ENCODE results near the gene PCSK6. TPM values are rescaled to one million over a fixed set of nuclear protein-coding genes. Genes with fewer than 3 reads are reported as not detected.
"Not testable (repeated sequence)": the region's sequence is repeated elsewhere in the genome, so short reads cannot be mapped to it uniquely, and the experiment has no call there.

The PCSK6 gene
- total RNA-seq, 1 donor from 2014 or later = 1.9 TPM

DNA sequence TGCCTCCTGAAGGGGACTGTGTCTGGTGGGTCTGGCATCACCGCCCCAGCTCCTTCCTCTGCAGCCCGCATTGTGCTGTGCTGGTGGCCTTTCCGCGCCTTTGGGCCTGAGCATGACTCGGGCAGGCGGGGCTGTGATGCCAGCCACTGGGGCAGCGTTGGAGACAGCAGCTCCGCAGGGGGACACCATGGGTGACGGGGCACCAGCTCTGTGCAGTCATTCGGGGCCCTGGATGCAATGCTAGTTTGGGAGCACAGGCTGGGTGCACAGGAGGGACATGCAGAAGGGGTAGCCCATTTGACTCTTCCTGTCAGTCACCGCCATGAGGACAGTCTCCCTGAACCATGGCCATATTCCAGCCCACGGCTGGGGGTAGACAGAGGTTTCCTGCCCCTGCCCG lies 110.6 kb downstream of the PCSK6 start:
- Mint-ChIP-seq H3K4me1 (ENCODE audit: low read depth) (no peaks in the 10 kb centered on the region), H3K27me3 (ENCODE audit: low read depth) (peaks cover 2% of the 10 kb centered on the region), H3K36me3 (ENCODE audit: low read depth) (no peaks in the 10 kb centered on the region), H3K27ac (no peak overlapping the region), H3K9me3 (no peaks in the 10 kb centered on the region), H3K4me3 (ENCODE audit: low read depth) (no peak overlapping the region)
- DNase-seq (ENCODE audit: low spot score) = no peak
- intact Hi-C loops (cut with micrococcal nuclease) = no loop called here

DNA sequence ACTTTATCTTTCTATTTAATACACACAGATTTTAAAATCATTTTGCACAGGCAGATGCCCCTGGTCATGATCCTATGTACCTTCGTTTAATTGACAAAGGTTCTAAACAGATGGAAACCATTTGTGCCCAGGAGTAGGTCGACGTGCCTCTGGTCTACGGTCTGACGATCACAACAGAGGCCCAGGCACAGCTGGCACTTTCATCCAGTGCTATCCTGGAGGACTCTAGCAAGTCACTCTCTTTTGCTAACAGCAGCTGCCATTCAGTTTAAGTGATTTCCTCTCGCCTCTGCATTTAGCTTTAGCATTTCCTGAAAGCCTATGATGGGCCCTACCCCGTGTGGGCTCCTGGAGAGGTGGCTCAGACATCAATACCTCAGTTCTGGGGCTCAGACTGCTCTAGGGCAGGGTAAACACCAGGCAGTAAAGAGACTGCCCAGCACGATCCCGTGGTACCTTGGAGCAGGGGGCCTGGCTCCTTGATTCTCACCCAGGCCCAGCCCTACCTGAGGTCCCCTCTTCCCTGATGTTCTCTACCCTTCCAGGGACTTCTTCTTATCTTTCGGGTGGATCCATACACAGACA lies 111.2 kb downstream of the PCSK6 start:
- Mint-ChIP-seq H3K27me3 (ENCODE audit: low read depth) (peaks cover 5% of the 10 kb centered on the region), H3K4me3 (ENCODE audit: low read depth) (no peak overlapping the region), H3K9me3 (no peaks in the 10 kb centered on the region), H3K4me1 (ENCODE audit: low read depth) (no peaks in the 10 kb centered on the region), H3K27ac (no peak overlapping the region), H3K36me3 (ENCODE audit: low read depth) (no peaks in the 10 kb centered on the region)
- intact Hi-C loops (cut with micrococcal nuclease) = no loop called here
- DNase-seq (ENCODE audit: low spot score) = no peak

DNA sequence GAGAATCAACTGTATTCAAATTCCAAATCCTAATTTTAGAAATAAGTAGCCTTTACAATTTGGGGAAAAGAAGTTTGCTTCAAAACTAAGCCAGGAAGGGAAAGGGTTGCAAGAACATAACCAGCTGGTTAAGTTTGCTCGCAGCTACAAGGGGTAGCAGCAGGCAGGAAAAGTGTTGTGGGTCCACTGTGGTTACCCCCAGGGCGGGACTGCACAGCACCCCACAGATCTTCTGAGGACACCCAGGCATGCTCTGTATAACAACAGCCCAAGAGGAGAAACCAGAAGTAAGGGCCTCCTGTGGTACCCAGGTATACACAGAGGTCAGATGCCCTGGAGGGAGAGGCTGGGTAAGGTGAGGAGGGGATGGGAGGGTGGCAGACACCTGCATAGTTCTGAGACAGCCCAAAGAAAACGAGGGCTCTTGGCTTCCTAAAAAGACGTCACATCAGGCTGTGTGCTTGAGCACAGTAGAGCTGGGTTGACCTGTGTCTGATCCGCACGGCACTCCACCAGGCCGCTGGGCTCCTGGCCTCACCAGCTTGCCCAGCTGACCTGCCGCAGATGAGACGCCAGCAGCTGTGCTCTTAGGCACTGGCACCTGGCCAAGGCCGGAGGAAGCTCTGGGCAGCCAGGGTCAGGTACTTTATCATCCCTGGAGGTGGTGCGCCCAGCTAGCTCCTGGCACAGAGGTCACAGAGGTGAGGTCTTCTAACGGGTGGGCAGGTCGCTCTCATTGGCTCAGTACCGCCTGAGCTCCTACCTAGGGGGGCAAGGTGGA lies 112.7 kb downstream of the PCSK6 start:
- Mint-ChIP-seq H3K4me3 (ENCODE audit: low read depth) (no peak overlapping the region), H3K9me3 (no peaks in the 10 kb centered on the region), H3K27me3 (ENCODE audit: low read depth) (peaks cover 11% of the 10 kb centered on the region), H3K27ac (no peak overlapping the region), H3K4me1 (ENCODE audit: low read depth) (no peaks in the 10 kb centered on the region), H3K36me3 (ENCODE audit: low read depth) (no peaks in the 10 kb centered on the region)
- no peak for DNase-seq (ENCODE audit: low spot score)
- intact Hi-C loops (cut with micrococcal nuclease) = no loop called here

DNA sequence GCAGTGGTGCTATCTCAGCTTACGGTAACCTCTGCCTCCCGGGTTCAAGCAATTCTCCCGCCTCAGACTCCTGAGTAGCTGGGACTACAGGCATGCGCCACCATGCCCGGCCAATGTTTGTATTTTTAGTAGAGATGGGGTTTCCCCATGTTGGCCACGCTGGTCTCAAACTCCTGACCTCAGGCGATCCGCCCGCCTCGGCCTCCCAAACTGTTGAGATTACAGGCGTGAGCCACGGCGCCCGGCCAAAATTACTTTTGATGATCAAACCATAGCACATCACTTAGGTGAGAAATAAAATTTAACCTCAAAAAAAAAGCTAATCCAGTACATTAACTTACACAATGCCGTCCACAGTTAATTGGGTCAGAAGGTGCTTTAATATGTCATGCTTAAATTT lies 114.5 kb downstream of the PCSK6 start:
- H3K4me1 Mint-ChIP-seq (ENCODE audit: low read depth); H3K9me3 Mint-ChIP-seq; DNase-seq (ENCODE audit: low spot score); intact Hi-C loops (cut with micrococcal nuclease); H3K4me3 Mint-ChIP-seq (ENCODE audit: low read depth); H3K36me3 Mint-ChIP-seq (ENCODE audit: low read depth); H3K27ac Mint-ChIP-seq: not testable (repeated sequence)
- H3K27me3 Mint-ChIP-seq (ENCODE audit: low read depth) = peaks cover 11% of the 10 kb centered on the region

DNA sequence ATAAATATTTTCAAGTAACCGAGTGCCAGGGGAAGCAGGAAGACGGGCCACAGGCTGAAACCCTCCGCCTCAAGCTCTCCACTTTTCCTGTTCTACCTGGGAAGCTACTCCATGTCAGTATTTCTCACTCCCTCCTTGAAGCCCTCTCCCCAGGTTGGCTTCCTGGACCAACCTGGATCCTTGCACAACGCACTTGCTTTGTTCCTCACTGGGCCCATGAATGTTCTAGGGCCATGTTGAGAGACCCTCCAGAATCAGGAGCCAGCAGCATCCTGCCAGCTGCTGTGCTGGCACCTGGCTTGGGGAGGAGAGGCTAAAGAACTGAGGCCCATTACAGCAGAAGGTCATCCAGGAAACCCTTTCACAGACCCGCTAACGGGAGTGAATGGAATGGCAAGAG lies 115.2 kb downstream of the PCSK6 start:
- no peaks in the 10 kb centered on the region for H3K9me3 Mint-ChIP-seq
- intact Hi-C loops (cut with micrococcal nuclease) = no loop called here
- H3K36me3 Mint-ChIP-seq (ENCODE audit: low read depth) = no peaks in the 10 kb centered on the region
- DNase-seq (ENCODE audit: low spot score) = no peak
- no peak overlapping the region for H3K27ac Mint-ChIP-seq
- peaks cover 11% of the 10 kb centered on the region for H3K27me3 Mint-ChIP-seq (ENCODE audit: low read depth)
- no peaks in the 10 kb centered on the region for H3K4me1 Mint-ChIP-seq (ENCODE audit: low read depth)
- no peak overlapping the region for H3K4me3 Mint-ChIP-seq (ENCODE audit: low read depth)

DNA sequence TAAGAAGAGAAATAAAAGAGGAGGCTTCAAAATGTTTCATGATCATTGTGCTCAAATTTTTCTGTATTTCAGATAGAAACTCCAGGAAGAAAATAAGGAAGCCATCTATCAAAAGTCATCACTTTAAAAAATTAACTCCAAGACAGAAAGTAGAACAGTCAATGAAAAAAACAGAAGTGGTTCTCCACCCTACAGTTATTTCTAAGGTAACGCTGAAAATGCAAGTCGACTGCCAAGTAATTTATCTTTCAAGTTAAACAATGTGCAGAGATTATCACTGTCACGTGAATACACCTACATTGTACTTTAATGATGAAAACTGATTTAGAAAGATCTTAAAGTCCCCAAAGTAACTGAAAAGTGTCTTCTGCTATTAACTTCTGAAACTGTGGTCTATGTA lies 115.9 kb downstream of the PCSK6 start:
- DNase-seq (ENCODE audit: low spot score) = no peak
- peaks cover 11% of the 10 kb centered on the region for H3K27me3 Mint-ChIP-seq (ENCODE audit: low read depth)
- no peaks in the 10 kb centered on the region for H3K4me1 Mint-ChIP-seq (ENCODE audit: low read depth)
- intact Hi-C loops (cut with micrococcal nuclease) = no loop called here
- no peak overlapping the region for H3K4me3 Mint-ChIP-seq (ENCODE audit: low read depth)
- no peaks in the 10 kb centered on the region for H3K36me3 Mint-ChIP-seq (ENCODE audit: low read depth)
- no peaks in the 10 kb centered on the region for H3K9me3 Mint-ChIP-seq
- H3K27ac Mint-ChIP-seq = no peak overlapping the region

DNA sequence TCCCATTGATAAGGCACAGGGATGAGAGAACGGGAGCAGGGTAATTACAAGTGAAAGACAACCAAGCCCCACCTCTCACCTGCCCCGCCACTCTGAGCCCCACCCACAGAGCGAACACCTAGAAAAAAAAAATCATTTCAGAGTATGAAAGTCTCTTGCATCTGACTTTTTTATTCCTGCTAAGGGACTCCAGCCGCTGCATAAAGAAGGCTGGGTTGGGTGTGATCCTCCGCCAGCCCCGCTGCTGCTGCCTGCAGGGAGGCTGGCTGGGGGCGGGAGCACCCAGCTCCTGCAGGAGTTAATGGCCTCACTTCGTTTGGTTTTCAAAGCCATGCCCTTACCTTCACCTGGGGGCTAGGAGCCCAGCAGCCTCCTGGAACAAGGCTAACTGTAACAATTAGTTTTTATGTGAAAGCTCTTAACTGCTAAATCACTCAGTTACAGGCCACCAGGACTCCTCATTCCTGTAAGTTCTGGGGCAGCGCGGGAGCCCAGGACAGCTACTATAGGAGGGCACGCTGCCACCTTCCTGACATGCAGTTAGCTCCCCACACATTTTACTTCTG lies 116.5 kb downstream of the PCSK6 start:
- H3K36me3 Mint-ChIP-seq (ENCODE audit: low read depth) = no peaks in the 10 kb centered on the region
- H3K4me3 Mint-ChIP-seq (ENCODE audit: low read depth) = no peak overlapping the region
- intact Hi-C loops (cut with micrococcal nuclease) = no loop called here
- no peak overlapping the region for H3K27ac Mint-ChIP-seq
- H3K9me3 Mint-ChIP-seq = no peaks in the 10 kb centered on the region
- H3K4me1 Mint-ChIP-seq (ENCODE audit: low read depth) = no peaks in the 10 kb centered on the region
- no peak for DNase-seq (ENCODE audit: low spot score)
- H3K27me3 Mint-ChIP-seq (ENCODE audit: low read depth) = peaks cover 11% of the 10 kb centered on the region

DNA sequence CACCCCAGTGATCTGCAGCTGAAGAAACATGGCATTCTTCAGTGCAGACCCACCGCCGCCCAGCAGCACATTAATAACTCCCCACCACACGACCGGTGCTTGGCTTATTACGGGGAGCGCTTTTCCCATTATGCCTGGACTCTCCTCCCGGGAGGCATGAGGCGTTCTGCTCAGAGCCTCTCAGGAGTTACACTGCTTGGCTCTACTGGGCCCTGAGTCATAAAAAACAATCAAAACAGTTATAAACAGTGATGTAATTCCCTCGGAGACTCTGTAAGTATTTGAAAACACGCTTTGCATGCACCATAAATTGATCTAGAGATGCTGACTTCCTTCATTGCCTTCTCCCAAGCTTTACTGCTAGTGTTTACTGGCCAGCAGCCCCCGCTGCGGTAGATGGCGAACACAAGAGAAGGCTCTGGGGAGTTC lies 117.3 kb downstream of the PCSK6 start:
- H3K4me3 Mint-ChIP-seq (ENCODE audit: low read depth) = no peak overlapping the region
- DNase-seq (ENCODE audit: low spot score) = no peak
- H3K4me1 Mint-ChIP-seq (ENCODE audit: low read depth) = no peaks in the 10 kb centered on the region
- H3K27ac Mint-ChIP-seq = no peak overlapping the region
- peaks cover 11% of the 10 kb centered on the region for H3K27me3 Mint-ChIP-seq (ENCODE audit: low read depth)
- intact Hi-C loops (cut with micrococcal nuclease) = no loop called here
- no peaks in the 10 kb centered on the region for H3K9me3 Mint-ChIP-seq
- no peaks in the 10 kb centered on the region for H3K36me3 Mint-ChIP-seq (ENCODE audit: low read depth)

DNA sequence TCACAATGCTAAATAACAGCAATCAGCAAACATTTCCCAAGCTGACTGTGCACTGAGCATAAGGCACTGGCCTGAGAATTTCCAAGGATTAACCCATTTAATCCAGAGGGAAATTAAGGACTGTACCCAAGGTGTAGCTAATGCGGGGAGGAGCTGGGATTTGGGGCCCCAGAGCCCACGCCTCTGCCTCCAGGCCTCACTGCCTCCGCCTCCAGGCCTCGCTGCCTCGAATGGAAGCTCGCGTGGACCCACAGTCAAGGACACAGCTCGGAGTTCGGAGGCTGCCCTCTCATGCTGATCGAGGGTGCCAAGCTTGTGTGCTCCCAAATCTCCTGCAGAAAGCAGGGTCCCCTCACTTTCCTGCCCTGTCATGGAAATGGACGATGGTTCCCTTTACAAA lies 118.0 kb downstream of the PCSK6 start:
- H3K27me3 Mint-ChIP-seq (ENCODE audit: low read depth) = peaks cover 12% of the 10 kb centered on the region
- no peaks in the 10 kb centered on the region for H3K36me3 Mint-ChIP-seq (ENCODE audit: low read depth)
- H3K27ac Mint-ChIP-seq = no peak overlapping the region
- H3K9me3 Mint-ChIP-seq = no peaks in the 10 kb centered on the region
- DNase-seq (ENCODE audit: low spot score) = no peak
- intact Hi-C loops (cut with micrococcal nuclease) = no loop called here
- H3K4me3 Mint-ChIP-seq (ENCODE audit: low read depth) = no peak overlapping the region
- no peaks in the 10 kb centered on the region for H3K4me1 Mint-ChIP-seq (ENCODE audit: low read depth)

DNA sequence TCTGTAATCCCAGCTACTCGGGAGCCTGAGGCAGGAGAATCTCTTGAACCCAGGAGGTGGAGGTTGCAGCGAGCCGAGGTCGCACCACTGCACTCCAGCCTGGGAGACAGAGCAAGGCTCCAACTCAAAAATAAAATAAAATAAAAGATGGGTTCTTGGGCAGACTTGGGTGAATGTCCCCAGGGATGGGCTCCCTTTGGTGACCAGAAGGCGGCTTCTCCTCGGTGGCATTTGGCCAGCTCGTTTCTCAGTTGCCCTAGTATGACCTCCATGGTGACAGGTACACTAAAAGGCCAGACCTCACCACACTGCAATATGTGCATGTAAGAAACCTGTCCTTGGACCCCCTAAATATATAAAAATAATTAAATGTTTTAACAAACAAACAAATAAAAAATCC lies 118.4 kb downstream of the PCSK6 start:
- Mint-ChIP-seq H3K36me3 (ENCODE audit: low read depth) (no peaks in the 10 kb centered on the region), H3K27ac (no peak overlapping the region), H3K9me3 (no peaks in the 10 kb centered on the region), H3K4me1 (ENCODE audit: low read depth) (no peaks in the 10 kb centered on the region), H3K27me3 (ENCODE audit: low read depth) (peaks cover 12% of the 10 kb centered on the region), H3K4me3 (ENCODE audit: low read depth) (no peak overlapping the region)
- DNase-seq (ENCODE audit: low spot score) = no peak
- intact Hi-C loops (cut with micrococcal nuclease) = no loop called here

DNA sequence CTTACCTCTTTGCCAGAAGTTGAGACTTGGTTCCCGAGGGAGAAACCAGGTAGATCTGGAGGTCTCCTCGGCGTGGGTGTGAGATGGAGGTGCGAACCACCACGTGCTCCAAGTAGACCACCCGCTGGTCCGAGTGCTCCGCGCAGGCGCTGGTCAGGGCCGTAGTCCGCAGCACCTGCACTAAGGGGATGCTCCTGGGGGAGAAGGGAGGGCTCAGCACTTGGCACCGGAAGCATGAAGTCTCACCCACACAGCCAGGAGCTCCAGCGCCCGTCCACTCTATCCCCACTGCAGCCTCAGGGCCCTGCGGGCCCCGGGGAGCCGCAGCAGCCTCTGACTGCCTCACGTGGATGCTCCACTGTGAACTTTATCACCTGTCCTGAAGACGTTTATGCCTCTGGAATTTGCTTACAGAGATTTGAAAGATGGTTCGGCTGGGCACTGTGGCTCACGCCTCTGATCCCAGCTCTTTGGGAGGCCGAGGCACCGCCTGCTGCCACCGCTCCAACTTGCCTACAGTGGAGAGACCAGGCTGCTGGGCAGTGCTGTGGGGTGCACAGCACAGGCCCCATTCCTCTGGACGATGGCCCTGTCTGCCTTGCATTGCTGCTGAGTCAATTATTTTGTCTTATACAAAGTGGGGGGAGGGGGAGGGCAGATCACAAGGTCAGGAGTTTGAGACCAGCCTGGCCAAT lies 119.0 kb downstream of the PCSK6 start:
- H3K4me1 Mint-ChIP-seq (ENCODE audit: low read depth) = no peaks in the 10 kb centered on the region
- no peak for DNase-seq (ENCODE audit: low spot score)
- H3K27ac Mint-ChIP-seq = no peak overlapping the region
- H3K9me3 Mint-ChIP-seq = no peaks in the 10 kb centered on the region
- H3K4me3 Mint-ChIP-seq (ENCODE audit: low read depth) = no peak overlapping the region
- peaks cover 12% of the 10 kb centered on the region for H3K27me3 Mint-ChIP-seq (ENCODE audit: low read depth)
- no peaks in the 10 kb centered on the region for H3K36me3 Mint-ChIP-seq (ENCODE audit: low read depth)
- intact Hi-C loops (cut with micrococcal nuclease) = no loop called here

DNA sequence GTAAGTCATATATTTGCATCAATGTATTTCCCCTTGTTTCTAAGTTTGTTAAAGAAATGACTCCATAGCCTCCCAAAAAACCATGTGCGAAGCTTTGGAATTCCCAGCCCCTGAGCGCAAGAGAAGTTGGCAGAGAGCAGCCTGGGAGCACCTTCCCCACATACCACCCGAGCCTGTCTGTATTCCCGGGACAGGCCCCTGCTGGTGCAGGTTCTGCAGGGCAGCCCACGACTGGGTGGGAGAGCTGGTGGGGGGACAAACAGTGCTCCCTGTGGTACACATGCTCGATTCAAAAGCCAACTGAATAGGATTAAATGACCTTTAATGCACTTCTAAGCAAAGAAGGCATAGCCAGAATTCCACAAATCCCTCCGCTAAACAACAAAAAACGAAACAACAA lies 119.8 kb downstream of the PCSK6 start:
- Mint-ChIP-seq H3K4me3 (ENCODE audit: low read depth) (no peak overlapping the region), H3K4me1 (ENCODE audit: low read depth) (no peaks in the 10 kb centered on the region), H3K9me3 (no peaks in the 10 kb centered on the region), H3K27ac (no peak overlapping the region), H3K27me3 (ENCODE audit: low read depth) (peaks cover 14% of the 10 kb centered on the region), H3K36me3 (ENCODE audit: low read depth) (no peaks in the 10 kb centered on the region)
- intact Hi-C loops (cut with micrococcal nuclease) = no loop called here
- no peak for DNase-seq (ENCODE audit: low spot score)
